ENCODE measurements around the gene CEP192.
A peak's percentile ranks its signal among the peaks of the same experiment; 100 is the strongest.
"Not testable (repeated sequence)": the region's sequence is repeated elsewhere in the genome, so short reads cannot be mapped to it uniquely, and the experiment has no call there.

Gene CEP192

GRCh38 chr18:12975488-12975887, 15.7 kb upstream of the CEP192 start:
- no peak for TF ChIP-seq CTCF (IDR thresholded peaks at IDR 0.05; ENCODE audit: borderline replicate concordance, insufficient read depth, low read depth, low read length)
- H3K4me3 ChIP-seq (ENCODE audit: low read depth, low read length): no peak overlapping the region

GRCh38 chr18:12976305-12976704, 14.9 kb upstream of the CEP192 start:
- TF ChIP-seq CTCF (IDR thresholded peaks at IDR 0.05; ENCODE audit: borderline replicate concordance, insufficient read depth, low read depth, low read length): no peak
- H3K4me3 ChIP-seq (ENCODE audit: low read depth, low read length): no peak overlapping the region

GRCh38 chr18:12980065-12980464, 11.1 kb upstream of the CEP192 start:
- not testable (repeated sequence) for H3K4me3 ChIP-seq (ENCODE audit: low read depth, low read length)

- no peak for TF ChIP-seq CTCF (IDR thresholded peaks at IDR 0.05; ENCODE audit: borderline replicate concordance, insufficient read depth, low read depth, low read length)
- no peak overlapping the region for H3K4me3 ChIP-seq (ENCODE audit: low read depth, low read length)
Measured at GRCh38 chr18:12989397-12990122, 1.6 kb upstream of the CEP192 start.

GRCh38 chr18:12990123-12990475, 1.1 kb upstream of the CEP192 start:
- H3K4me3 ChIP-seq (ENCODE audit: low read depth, low read length): peak overlapping the region; percentile 96
- TF ChIP-seq CTCF (IDR thresholded peaks at IDR 0.05; ENCODE audit: borderline replicate concordance, insufficient read depth, low read depth, low read length): no peak

GRCh38 chr18:12990641-12990966, 558 bp upstream of the CEP192 start:
- peak overlapping the region; percentile 96 for H3K4me3 ChIP-seq (ENCODE audit: low read depth, low read length)
- no peak for TF ChIP-seq CTCF (IDR thresholded peaks at IDR 0.05; ENCODE audit: borderline replicate concordance, insufficient read depth, low read depth, low read length)

GRCh38 chr18:12991821-12992179, 638 bp downstream of the CEP192 start:
- H3K4me3 ChIP-seq (ENCODE audit: low read depth, low read length): peak overlapping the region; percentile 96
- TF ChIP-seq CTCF (IDR thresholded peaks at IDR 0.05; ENCODE audit: borderline replicate concordance, insufficient read depth, low read depth, low read length): no peak

- H3K4me3 ChIP-seq (ENCODE audit: low read depth, low read length): no peak overlapping the region
- TF ChIP-seq CTCF (IDR thresholded peaks at IDR 0.05; ENCODE audit: borderline replicate concordance, insufficient read depth, low read depth, low read length): no peak
Measured at GRCh38 chr18:12993439-12993838, 2.3 kb downstream of the CEP192 start.
